DMS53 treated with DMSO at 0.1 percent for 48 hours (cell line): ENCODE measurements around the gene CDT1.

Source experiments
- DNase-seq: peaks from one replicate; lab custom pipeline; 2025; ENCODE audit not compliant: unreplicated experiment; lab: John Stamatoyannopoulos, UW

The CDT1 gene

DNA sequence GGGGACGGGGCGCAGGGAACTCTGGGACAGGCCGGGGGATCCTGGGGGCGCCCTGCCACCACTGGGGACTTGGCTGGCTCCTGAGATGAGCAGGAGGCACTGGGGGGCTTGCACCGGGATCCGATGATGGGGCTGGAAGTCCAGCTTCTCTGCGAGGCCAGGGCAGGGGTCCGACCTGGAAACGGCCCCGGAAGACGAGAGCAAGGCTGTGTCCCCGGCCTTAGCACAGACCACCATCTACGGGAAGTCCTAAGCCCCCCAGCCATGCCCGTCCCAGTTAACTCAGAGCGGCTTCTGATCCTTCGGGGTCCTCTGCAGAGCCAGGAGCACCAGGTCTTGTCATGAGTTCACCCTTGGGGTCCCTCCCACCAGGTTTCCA, 573 bp downstream of the CDT1 start:
- no peak for DNase-seq

DNA sequence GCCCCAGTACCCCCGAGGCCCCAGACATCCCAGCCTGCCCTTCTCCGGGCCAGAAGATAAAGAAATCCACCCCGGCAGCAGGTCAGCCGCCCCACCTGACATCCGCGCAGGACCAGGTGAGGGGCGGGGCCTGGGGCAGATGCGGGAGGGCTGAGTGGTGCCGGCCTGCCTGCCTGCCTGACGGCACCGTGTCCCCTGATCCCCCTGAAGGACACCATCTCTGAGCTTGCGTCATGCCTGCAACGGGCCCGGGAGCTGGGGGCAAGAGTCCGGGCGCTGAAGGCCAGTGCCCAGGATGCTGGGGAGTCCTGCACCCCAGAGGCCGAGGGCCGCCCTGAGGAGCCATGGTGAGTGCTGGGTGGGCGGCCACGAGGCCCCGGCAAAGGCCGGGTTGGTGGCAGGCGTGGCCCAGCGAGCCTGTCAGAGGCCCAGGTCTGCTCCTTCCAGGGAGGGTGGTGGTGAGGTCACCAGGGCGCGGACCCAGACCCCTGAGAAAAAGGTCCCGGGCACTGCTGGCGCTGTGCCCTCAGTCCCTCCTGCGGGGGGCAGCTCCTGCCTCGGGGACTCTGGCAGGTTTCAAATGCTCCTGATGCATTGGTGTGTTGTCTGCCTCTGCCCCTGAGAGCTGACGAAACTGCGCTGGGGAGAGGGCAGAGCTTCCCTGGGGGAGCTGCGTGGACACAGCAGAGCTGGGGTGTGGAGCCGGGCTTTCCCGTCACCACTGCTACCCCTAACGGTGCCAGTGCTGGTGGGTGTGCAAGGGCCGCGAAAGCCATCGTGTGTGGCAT, 1.2 kb downstream of the CDT1 start:
- peak; percentile 19 for DNase-seq

- no peak for DNase-seq
These were observed 1.7 kb downstream of the CDT1 start for GRCh38 chr16:88805340-88805715.

DNA sequence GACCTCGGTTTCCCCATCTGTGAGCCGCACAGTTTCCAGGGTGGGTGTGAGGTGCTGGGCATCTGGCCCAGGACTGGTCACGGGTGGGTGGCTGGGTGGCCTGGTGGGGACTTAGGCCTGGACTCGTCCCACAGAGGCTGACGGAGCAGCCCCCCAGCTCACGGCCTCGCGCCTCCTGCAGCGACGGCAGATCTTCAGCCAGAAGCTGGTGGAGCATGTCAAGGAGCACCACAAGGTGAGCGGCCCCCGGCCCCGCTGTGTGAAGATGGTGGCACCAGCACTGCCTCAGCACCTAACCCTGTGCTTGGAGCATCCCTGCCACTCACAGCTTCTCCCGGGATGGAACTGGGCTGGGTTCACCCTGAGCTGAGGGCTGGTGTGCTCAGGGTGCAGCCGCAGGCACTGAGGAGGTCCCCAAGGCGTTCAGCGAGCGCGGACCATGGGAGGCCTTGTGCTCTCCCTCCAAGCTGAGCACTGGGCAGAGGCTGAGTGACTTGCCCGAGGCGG, 2.4 kb downstream of the CDT1 start:
- DNase-seq = no peak

DNA sequence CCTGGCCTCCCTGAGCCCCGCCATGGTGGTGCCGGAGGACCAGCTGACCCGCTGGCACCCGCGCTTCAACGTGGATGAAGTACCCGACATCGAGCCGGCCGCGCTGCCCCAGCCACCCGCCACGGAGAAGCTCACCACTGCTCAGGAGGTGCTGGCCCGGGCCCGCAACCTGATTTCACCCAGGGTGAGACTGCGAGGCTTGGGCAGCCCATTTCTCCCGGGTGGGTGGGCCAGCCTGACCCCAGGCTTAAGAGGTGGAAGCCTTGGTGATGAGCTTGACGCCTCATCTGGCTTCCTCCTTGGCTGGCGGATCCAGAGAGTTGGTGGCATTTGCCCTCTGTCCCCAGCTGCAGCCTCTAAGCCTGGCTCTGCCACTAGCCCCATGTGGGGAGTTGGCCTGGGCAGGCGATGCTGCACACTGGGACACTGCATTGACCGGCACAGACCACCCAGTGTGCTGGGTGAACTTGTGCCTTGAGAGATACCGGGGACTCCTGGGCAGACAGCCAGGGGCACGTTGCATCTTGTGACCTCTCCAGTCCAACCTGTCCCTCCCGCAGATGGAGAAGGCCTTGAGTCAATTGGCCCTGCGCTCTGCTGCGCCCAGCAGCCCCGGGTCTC, 3.0 kb downstream of the CDT1 start:
- no peak for DNase-seq

DNA sequence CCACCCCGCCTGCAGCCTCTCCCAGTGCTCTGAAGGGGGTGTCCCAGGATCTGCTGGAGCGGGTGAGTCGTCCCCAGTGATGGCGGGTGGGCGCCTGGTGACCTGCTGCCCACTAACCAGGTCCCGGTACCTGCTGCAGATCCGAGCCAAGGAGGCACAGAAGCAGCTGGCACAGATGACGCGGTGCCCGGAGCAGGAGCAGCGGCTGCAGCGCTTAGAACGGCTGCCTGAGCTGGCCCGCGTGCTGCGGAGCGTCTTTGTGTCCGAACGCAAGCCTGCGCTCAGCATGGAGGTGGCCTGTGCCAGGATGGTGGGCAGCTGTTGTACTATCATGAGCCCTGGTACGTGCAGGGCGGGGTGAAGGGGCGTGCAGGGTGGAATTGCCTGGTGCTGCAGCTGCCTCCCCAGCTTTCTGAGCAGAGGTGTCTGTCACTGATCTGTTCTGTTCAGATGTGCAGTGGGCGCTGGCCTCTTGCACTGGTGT, 3.6 kb downstream of the CDT1 start:
- no peak for DNase-seq

DNA sequence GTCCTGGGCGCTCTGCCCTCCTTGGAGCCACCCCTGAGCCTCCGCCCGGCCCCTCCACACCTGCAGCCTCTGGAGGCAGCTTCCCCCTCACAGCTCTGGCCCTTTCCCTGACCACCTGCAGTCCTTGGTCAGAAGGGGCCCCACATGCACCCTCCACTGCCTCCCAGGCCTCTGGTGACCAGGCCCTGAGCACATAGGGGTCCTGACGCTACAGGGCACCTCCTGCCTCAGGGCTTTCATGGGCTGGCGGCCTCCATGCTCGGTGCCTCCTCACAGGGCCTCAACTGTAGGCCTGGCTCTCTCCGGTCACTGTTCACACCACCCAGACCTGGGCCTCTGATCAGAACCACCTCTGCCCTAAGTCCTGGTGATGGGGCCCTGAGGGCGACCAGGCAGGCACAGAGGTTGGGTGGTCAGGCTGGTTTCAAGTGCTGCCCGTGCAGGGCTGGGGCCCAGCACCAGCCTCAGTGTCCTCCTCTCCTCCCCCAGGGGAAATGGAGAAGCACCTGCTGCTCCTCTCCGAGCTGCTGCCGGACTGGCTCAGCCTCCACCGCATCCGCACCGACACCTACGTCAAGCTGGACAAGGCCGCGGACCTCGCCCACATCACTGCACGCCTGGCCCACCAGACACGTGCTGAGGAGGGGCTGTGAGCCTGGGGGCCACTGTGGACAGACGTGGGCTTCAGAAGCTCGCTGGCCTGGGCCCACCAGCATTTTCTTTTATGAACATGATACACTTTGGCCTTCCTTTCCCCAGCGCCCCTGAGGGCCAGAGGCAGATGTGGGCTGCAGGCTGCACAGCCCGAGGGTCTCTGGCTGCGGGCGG, 4.3 kb downstream of the CDT1 start:
- no peak for DNase-seq

DNA sequence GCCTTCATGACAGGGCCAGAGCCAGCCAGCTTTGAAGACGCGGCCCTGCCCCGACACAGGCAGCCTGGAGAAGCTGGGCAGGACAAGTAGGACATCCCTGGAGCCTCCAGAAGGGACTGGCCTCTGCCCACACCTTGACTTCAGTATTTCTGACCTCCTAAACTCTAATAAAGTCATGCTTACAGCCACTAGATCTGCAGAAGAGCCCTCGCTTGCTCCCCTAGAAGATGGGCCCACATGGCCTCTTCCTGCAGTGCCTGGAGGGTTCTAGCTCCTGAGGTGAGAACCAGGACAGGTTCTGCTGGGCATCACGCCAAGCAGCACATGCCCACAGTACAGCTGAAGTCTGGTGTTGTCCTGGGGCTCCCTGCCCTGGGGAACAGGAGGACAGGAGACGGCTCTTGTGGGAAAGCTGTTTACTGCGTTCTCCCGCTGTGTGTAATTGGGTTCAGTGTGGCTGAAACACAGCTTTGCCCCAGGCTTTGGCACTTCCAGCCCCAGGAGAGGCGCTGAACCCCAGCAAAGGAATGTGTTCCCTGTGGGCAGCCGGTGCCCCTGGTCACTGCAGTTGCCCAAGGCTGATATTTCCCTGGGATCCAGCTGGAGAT, 5.6 kb downstream of the CDT1 start:
- no peak for DNase-seq

GRCh38 chr16:88809676-88810165, 6.1 kb downstream of the CDT1 start:
- DNase-seq = no peak

GRCh38 chr16:88810166-88810911, 6.8 kb downstream of the CDT1 start:
- no peak for DNase-seq

- no peak for DNase-seq
These were observed 7.6 kb downstream of the CDT1 start for GRCh38 chr16:88810912-88811768.

DNA sequence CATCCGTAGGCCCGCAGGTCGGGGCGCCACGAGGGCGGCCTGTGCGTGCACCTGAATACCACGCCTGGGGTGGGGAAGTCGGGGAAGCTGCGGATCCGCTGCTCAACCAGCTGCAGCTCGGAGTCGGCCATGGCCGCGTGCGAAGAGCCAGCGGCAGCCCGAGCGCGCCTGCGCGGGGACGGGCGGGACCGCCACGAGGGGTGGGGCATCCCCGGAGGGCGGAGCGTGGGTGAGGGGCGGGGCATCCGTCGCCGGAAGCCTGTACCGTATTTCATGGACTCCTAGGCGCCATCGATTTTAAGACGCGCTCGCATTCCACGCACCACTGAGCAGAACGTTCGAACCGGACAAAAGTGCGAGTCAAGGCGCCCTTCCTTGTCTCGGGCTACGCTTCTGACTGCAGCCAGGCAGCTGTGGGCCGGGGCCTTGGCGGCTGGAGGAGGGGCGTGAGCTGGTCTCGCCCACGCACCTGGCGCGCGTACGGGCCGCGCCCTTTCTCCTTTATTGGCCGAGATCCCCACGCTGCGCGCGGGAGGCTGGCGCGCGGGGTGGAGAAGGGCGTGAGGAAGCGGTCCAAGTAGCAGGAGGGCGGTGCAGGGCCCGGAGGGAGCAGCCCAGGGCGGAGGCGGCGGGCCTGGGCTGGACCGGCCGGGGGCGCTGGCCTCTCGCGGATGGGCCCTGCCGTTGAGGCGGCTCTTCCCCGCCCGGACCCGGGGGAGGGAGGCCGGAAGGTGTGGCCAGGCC, 8.4 kb downstream of the CDT1 start, which contains the start of gene APRT:
APRT (minus strand) TSS at position 160 of the 744 bp plus-strand sequence; CDS start at position 131, 29 bp downstream.
- DNase-seq = peak; percentile 66

DNA sequence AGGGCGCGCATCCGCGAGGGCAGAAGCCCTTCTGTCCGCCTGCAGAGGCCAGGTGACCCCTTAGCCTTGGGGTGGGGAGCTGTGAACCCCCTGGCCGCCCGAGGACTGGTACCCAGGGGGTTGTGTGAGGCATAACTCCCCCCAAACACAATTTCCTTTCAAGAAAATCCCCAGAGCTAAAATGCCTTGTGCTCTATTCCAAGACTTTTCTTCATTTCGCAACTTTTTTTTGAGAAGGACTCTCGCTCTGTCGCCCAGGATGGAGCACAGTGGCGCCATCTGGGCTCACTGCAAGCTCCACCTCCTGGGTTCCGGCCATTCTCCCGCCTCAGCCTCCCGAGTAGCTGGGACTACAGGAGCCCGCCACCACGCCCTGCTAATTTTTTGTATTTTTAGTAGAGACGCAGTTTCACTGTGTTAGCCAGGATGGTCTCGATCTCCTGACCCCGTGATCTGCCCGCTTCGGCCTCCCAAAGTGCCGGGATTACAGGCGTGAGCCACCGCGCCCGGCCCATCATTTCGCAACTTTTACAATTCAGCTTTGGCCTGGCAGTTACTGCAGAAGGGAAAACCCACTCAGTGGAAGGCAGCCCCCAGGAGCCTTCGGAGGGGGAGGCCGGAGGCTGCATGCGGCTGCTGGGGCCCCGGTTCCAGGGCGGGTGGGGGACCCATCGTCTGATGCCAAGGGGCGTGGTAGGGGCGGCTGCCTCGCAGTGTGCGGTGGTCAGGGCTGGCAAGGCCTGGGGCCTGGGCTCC, 9.1 kb downstream of the CDT1 start:
- DNase-seq = no peak

DNA sequence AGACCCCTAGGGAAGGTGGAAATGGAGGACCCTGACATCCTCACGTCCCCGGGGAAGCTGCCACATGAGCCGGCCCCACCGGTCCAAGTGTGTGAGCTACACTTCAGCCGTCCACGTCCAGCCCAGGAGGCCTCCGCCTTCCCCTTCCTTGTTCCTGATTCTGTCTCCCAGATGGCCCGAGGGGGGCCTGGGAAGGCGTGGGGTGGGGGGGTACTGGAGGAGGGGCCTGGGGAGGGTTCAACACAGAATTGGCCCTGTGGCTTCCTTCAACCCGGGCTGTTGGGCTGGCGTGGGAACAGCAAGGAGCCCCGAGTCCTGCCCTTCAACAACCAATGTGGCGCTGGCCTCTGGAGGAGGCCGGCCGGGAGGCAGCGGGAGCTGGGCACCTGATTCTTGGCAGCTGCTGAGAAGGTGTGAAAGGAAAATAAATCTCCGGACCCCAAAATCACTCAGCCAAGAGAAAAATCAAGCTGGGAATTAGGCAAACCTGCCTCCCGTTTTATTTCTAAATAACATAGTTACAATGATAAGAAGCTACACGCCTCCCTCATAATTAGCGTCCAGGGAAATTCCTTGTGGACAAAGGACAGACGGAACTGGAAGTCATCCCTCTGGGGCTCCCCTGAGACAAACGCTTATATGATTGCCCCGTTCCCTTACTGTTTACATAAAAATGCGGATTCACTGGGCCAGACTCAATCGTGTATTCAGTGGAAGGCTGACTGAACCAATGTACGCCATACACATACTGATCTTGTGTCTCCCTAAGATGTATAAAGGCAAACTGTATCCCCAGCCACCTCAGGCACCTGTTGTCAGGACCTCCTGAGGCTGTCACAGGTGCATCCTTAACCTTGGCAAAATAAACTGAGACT, 9.9 kb downstream of the CDT1 start:
- DNase-seq = no peak

DNA sequence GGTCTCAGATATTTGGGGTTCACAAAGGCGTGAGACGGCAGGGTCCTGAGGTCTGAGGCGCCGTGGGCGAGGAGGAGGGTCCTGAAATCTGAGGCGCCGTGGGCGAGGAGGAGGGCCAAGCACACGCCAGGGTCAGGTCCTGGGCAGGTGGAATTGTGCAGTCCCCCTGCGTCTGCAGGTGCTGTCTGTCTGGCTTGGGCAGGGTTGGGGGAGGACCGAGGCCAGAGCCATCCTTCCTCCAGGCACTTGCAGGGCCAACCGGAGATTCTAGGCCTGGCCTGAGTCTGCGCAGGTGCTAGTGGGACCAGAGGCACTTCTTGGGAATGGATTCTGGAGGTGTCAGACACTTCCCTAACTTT, 10.5 kb downstream of the CDT1 start:
- no peak for DNase-seq

GRCh38 chr16:88815227-88815626, 11.6 kb downstream of the CDT1 start:
- DNase-seq = no peak
